Tongue (tissue), 2 donors: Measurements from ENCODE around the gene MYO16. TPM values are rescaled to one million over a fixed set of nuclear protein-coding genes. Genes with fewer than 3 reads are reported as not detected.

Source experiments
- DNase-seq: peaks from one replicate; pipeline ENCODE4 v3.0.0-alpha.2; 2015
- total RNA-seq: library from RNA; depleted of rRNA; stranded (reverse); fragments of >200 nt; gene quantifications from one replicate; pipeline ENCODE4 v1.2.3, GENCODE V29; 2014

The MYO16 gene
- total RNA-seq, 1 donor from 2014 or later, result 12.2 TPM

GRCh38 chr13:108797354-108797753, 167.9 kb downstream of the MYO16 start:
- DNase-seq, result no peak

GRCh38 chr13:108807841-108808240, 178.4 kb downstream of the MYO16 start:
- no peak for DNase-seq

- DNase-seq, result no peak
These were observed 182.8 kb downstream of the MYO16 start for GRCh38 chr13:108812165-108812564.

GRCh38 chr13:108812661-108813060, 183.2 kb downstream of the MYO16 start:
- no peak for DNase-seq

GRCh38 chr13:108813587-108814170, 184.3 kb downstream of the MYO16 start:
- no peak for DNase-seq

GRCh38 chr13:108816375-108816774, 187.0 kb downstream of the MYO16 start:
- DNase-seq, result no peak

- peak; percentile 35 for DNase-seq
These were observed 198.2 kb downstream of the MYO16 start for GRCh38 chr13:108827646-108828045.

- no peak for DNase-seq
These were observed 198.8 kb downstream of the MYO16 start for GRCh38 chr13:108828086-108828815.

- no peak for DNase-seq
These were observed 201.5 kb downstream of the MYO16 start for GRCh38 chr13:108830916-108831315.

GRCh38 chr13:108833531-108833930, 204.1 kb downstream of the MYO16 start:
- DNase-seq, result no peak

- no peak for DNase-seq
These were observed 204.8 kb downstream of the MYO16 start for GRCh38 chr13:108834193-108834592.

GRCh38 chr13:108835083-108835482, 205.7 kb downstream of the MYO16 start:
- DNase-seq, result no peak

GRCh38 chr13:108850691-108851090, 221.3 kb downstream of the MYO16 start:
- peak; percentile 32 for DNase-seq

- DNase-seq, result peak; percentile 15
These were observed 222.2 kb downstream of the MYO16 start for GRCh38 chr13:108851660-108852059.

GRCh38 chr13:108853031-108853430, 223.6 kb downstream of the MYO16 start:
- DNase-seq, result no peak

- no peak for DNase-seq
These were observed 226.5 kb downstream of the MYO16 start for GRCh38 chr13:108855737-108856387.

GRCh38 chr13:108858676-108859075, 229.3 kb downstream of the MYO16 start:
- DNase-seq, result no peak

GRCh38 chr13:108859197-108860012, 230.0 kb downstream of the MYO16 start:
- peak; percentile 31 for DNase-seq

- DNase-seq, result no peak
These were observed 231.0 kb downstream of the MYO16 start for GRCh38 chr13:108860418-108860817.

- no peak for DNase-seq
These were observed 247.9 kb downstream of the MYO16 start for GRCh38 chr13:108877300-108877699.

- DNase-seq, result no peak
These were observed 249.3 kb downstream of the MYO16 start for GRCh38 chr13:108878732-108879131.

GRCh38 chr13:108889324-108889984, 260.0 kb downstream of the MYO16 start:
- DNase-seq, result no peak
